ENCODE results near the gene PHC3. TPM values are rescaled to one million over a fixed set of nuclear protein-coding genes. Genes with fewer than 3 reads are reported as not detected.
"Not testable (repeated sequence)": the region's sequence is repeated elsewhere in the genome, so short reads cannot be mapped to it uniquely, and the experiment has no call there.

PHC3 gene
- total RNA-seq, 1 donor from 2014 or later = 32.9 TPM

DNA sequence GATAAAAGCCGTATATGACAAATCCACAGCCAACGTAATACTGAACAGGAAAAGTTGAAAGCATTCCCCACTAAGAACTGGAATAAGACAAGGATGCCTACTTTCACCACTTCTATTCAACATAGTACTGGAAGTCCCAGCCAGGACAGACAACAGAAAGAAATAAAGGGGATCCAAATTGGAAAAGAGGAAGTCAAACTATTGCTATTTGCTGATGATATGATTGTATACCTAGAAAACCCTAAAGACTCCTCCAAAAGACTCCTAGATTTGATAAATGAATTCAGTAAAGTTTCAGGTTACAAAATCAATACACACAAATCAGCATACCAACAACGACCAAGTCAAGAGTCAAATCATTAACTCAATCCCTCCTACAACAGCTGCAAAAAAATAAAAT is 14.2 kb upstream of the PHC3 start:
- H3K27ac ChIP-seq (ENCODE audit: low read depth, low read length); H3K27me3 ChIP-seq (ENCODE audit: control insufficient read depth in 3 of 3, insufficient read depth in 3 of 3, low read length in 3 of 3); H3K9ac ChIP-seq (ENCODE audit: low read depth in 1 of 3, low read length in 3 of 3); H3K4me1 ChIP-seq (ENCODE audit: control insufficient read depth in 3 of 3, insufficient read depth in 3 of 3, low read length in 3 of 3); H3K4me3 ChIP-seq (ENCODE audit: low read length in 3 of 3); H3K36me3 ChIP-seq (ENCODE audit: control insufficient read depth in 3 of 3, insufficient read depth in 3 of 3, low read length in 3 of 3); H3K9me3 ChIP-seq (ENCODE audit: control insufficient read depth in 3 of 3, low read length in 3 of 3): not testable (repeated sequence)

DNA sequence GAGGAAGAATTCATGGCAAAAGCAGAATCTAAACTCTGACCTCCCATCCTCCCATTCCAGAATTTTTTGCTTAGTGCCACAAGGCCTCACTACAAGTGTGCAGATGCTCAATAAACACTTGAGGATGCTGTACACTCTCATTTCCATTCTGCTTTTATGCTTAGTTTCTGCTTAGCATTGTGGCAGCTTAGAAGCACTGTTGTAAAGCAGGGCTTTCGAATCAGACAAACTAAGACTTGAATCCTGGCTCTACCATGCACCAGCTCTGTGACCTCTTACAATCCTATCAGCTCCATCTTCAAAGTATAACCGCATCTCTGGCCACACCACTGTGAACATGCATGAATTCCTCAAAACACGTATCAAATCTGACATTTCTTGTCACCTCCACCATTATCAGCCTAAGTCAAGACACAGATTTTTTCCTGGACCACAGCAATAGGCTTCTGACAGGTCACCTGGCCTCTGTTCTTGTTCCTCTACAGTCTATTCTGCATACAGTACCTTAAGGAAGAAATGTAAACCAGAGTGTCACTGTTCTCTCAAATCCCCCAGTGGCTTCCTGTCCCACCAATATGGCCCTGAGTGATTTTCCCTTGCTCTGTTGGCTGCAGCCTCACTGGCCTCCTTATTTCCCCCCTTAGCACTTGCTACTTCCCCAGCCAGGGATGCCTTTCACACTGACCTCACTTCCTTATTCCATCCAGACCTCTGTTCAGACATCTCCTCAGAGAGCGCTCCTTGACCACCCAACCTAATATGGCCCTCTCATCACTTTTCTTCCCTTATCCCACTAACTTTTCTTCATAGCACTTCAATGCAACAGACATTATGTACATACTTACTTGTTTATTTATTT is 8.1 kb upstream of the PHC3 start:
- Histone ChIP-seq H3K9ac (ENCODE audit: low read depth in 1 of 3, low read length in 3 of 3) (no peak overlapping the region), H3K4me3 (ENCODE audit: low read length in 3 of 3) (no peak overlapping the region), H3K4me1 (ENCODE audit: control insufficient read depth in 3 of 3, insufficient read depth in 3 of 3, low read length in 3 of 3) (no peaks in the 10 kb centered on the region), H3K27ac (ENCODE audit: low read depth, low read length) (no peak overlapping the region), H3K9me3 (ENCODE audit: control insufficient read depth in 3 of 3, low read length in 3 of 3) (no peaks in the 10 kb centered on the region), H3K36me3 (ENCODE audit: control insufficient read depth in 3 of 3, insufficient read depth in 3 of 3, low read length in 3 of 3) (no peaks in the 10 kb centered on the region), H3K27me3 (ENCODE audit: control insufficient read depth in 3 of 3, insufficient read depth in 3 of 3, low read length in 3 of 3) (no peaks in the 10 kb centered on the region)

DNA sequence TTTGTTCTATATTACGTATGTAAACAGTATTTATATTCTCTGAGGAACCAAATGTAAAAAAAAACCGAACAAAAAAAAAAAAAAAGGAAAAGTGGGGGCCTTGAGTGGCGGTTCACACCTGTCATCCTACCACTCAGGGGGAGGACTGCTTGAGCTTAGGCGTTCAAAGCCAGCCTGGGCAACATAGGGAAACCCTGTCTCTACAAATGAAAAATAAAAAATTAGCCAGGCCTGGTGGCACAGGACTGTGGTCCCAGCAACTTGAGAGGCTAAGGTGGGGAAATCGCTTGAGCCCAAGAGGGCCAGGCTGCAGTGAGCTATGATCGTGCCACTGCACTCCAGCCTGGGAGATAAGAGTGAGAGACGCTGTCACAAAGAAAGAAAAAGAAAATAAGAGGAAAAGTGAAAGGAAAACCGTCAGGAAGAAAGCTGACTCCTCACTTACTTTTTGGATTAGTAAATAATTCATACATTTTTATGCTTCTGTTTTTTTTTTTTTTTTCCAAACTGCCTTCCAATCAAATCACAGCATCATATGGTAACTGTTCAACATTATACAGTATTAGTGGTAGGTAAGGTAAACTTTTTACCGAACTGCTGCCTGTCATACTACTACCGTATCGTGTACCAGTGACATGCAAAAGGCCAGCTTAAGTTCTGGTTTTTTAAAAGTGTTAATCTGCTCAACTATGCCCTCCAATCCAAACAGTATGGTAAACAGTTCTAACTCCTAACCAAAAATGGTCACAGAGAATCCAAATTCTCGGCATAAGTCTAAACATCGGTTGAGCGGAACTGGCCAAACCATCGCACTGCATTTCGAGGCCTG is 1.2 kb downstream of the PHC3 start:
- H3K4me3 ChIP-seq (ENCODE audit: low read length in 3 of 3) = peak overlapping the region; percentile 87 to 96 (median 96)
- H3K9me3 ChIP-seq (ENCODE audit: control insufficient read depth in 3 of 3, low read length in 3 of 3) = no peaks in the 10 kb centered on the region
- peaks cover 8 to 26% (median 22%) of the 10 kb centered on the region in 3 donors for H3K36me3 ChIP-seq (ENCODE audit: control insufficient read depth in 3 of 3, insufficient read depth in 3 of 3, low read length in 3 of 3)
- no peaks in the 10 kb centered on the region for H3K27me3 ChIP-seq (ENCODE audit: control insufficient read depth in 3 of 3, insufficient read depth in 3 of 3, low read length in 3 of 3)
- peaks cover 5 to 11% (median 11%) of the 10 kb centered on the region in 3 donors for H3K4me1 ChIP-seq (ENCODE audit: control insufficient read depth in 3 of 3, insufficient read depth in 3 of 3, low read length in 3 of 3)
- H3K27ac ChIP-seq (ENCODE audit: low read depth, low read length) = peak overlapping the region; percentile 89
- peak overlapping the region; percentile 97 to 99 (median 98) for H3K9ac ChIP-seq (ENCODE audit: low read depth in 1 of 3, low read length in 3 of 3)

DNA sequence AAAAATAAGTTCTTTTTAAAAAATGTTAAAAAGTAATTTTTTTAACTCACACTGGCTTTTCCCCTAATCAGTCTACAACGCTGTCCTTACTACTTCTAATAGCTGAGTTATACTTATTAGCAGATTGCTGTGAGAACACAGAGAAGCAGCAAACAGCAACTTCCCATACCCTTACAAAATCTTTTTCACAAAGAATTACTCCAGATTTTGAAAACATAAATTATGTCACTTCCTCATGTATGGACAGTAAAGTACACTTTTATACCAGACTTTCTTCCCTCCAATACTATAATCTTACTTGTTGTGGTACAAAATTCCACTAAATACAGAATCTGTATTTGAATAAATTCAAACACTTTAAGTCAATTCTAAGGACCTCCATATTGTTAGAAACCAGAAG is 2.1 kb downstream of the PHC3 start:
- peaks cover 5 to 11% (median 11%) of the 10 kb centered on the region in 3 donors for H3K4me1 ChIP-seq (ENCODE audit: control insufficient read depth in 3 of 3, insufficient read depth in 3 of 3, low read length in 3 of 3)
- no peak overlapping the region for H3K27ac ChIP-seq (ENCODE audit: low read depth, low read length)
- H3K27me3 ChIP-seq (ENCODE audit: control insufficient read depth in 3 of 3, insufficient read depth in 3 of 3, low read length in 3 of 3) = no peaks in the 10 kb centered on the region
- peak overlapping the region in 1 of 3 donors; percentile 1 for H3K9ac ChIP-seq (ENCODE audit: low read depth in 1 of 3, low read length in 3 of 3)
- H3K4me3 ChIP-seq (ENCODE audit: low read length in 3 of 3) = peak overlapping the region in 1 of 3 donors; percentile 96
- H3K9me3 ChIP-seq (ENCODE audit: control insufficient read depth in 3 of 3, low read length in 3 of 3) = no peaks in the 10 kb centered on the region
- peaks cover 8 to 33% (median 29%) of the 10 kb centered on the region in 3 donors for H3K36me3 ChIP-seq (ENCODE audit: control insufficient read depth in 3 of 3, insufficient read depth in 3 of 3, low read length in 3 of 3)

DNA sequence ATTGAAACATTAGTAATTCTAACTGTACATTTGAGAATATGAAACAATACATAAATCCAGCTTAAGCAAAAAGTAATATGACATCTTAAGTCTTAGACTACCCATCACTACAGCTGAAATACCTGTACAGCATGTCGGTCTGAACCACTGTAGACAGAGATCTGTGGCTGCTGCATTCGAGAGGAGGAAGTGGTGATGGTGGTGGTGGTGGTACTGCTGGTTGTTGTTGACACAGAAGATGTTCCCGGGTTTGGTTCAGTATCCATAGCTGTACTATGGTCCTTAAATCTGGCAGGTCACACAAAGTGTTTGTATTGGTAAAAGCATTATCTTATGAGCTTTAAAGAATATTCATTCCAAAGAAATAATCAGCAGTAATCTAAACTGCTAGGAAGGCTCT is 2.9 kb downstream of the PHC3 start:
- Histone ChIP-seq H3K27me3 (ENCODE audit: control insufficient read depth in 3 of 3, insufficient read depth in 3 of 3, low read length in 3 of 3) (no peaks in the 10 kb centered on the region), H3K9ac (ENCODE audit: low read depth in 1 of 3, low read length in 3 of 3) (no peak overlapping the region), H3K9me3 (ENCODE audit: control insufficient read depth in 3 of 3, low read length in 3 of 3) (no peaks in the 10 kb centered on the region), H3K36me3 (ENCODE audit: control insufficient read depth in 3 of 3, insufficient read depth in 3 of 3, low read length in 3 of 3) (peaks cover 8 to 35% (median 30%) of the 10 kb centered on the region in 3 donors), H3K4me3 (ENCODE audit: low read length in 3 of 3) (no peak overlapping the region), H3K27ac (ENCODE audit: low read depth, low read length) (no peak overlapping the region), H3K4me1 (ENCODE audit: control insufficient read depth in 3 of 3, insufficient read depth in 3 of 3, low read length in 3 of 3) (peaks cover 5 to 11% (median 11%) of the 10 kb centered on the region in 3 donors)

DNA sequence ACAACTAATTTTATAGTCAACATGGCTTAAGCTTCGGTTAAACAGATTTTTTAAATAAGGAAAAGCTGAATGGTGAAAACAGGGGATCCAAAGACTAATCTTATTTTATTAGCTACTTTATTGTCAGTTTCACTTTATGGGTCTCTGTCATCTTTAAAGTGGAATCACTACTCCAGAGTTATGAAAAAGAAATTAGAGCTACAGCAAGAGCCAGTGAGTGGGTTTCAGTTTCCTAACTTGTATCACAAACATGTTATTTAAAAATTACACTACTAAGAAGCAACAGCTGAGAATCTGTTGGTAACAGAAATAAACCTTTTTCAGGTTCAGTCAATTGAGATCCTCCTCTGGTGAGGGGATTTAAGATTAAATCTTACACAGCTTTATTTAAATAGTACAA is 10.0 kb downstream of the PHC3 start:
- Histone ChIP-seq H3K4me1 (ENCODE audit: control insufficient read depth in 3 of 3, insufficient read depth in 3 of 3, low read length in 3 of 3) (no peaks in the 10 kb centered on the region), H3K4me3 (ENCODE audit: low read length in 3 of 3) (no peak overlapping the region), H3K36me3 (ENCODE audit: control insufficient read depth in 3 of 3, insufficient read depth in 3 of 3, low read length in 3 of 3) (peaks cover 10 to 51% (median 47%) of the 10 kb centered on the region in 3 donors), H3K9ac (ENCODE audit: low read depth in 1 of 3, low read length in 3 of 3) (no peak overlapping the region), H3K27me3 (ENCODE audit: control insufficient read depth in 3 of 3, insufficient read depth in 3 of 3, low read length in 3 of 3) (no peaks in the 10 kb centered on the region), H3K9me3 (ENCODE audit: control insufficient read depth in 3 of 3, low read length in 3 of 3) (no peaks in the 10 kb centered on the region), H3K27ac (ENCODE audit: low read depth, low read length) (no peak overlapping the region)

DNA sequence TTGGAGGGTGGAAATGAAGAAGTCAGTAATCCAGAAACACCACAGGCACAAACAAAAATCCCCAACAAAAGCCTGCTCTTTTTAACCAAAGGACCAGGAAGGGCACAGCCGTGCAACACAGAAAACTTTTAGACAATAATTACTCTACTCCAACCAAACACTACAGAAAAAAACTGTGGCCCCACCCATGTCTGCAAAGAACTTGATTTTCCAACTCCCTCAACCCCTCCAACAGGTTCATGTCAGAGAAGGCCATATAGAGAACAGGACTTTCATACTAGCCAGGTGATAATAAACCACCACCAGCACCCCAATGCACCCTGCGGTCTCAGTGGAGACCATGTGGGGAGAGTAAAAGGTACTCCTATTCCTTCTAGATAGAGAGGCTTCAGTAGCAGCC is 16.8 kb downstream of the PHC3 start:
- Histone ChIP-seq H3K36me3 (ENCODE audit: control insufficient read depth in 3 of 3, insufficient read depth in 3 of 3, low read length in 3 of 3) (peaks cover 5 to 18% (median 18%) of the 10 kb centered on the region in 3 donors), H3K27me3 (ENCODE audit: control insufficient read depth in 3 of 3, insufficient read depth in 3 of 3, low read length in 3 of 3) (no peaks in the 10 kb centered on the region), H3K27ac (ENCODE audit: low read depth, low read length) (no peak overlapping the region), H3K9ac (ENCODE audit: low read depth in 1 of 3, low read length in 3 of 3) (no peak overlapping the region), H3K4me1 (ENCODE audit: control insufficient read depth in 3 of 3, insufficient read depth in 3 of 3, low read length in 3 of 3) (peaks cover 3 to 5% (median 4%) of the 10 kb centered on the region in 3 donors), H3K4me3 (ENCODE audit: low read length in 3 of 3) (no peak overlapping the region), H3K9me3 (ENCODE audit: control insufficient read depth in 3 of 3, low read length in 3 of 3) (no peaks in the 10 kb centered on the region)

DNA sequence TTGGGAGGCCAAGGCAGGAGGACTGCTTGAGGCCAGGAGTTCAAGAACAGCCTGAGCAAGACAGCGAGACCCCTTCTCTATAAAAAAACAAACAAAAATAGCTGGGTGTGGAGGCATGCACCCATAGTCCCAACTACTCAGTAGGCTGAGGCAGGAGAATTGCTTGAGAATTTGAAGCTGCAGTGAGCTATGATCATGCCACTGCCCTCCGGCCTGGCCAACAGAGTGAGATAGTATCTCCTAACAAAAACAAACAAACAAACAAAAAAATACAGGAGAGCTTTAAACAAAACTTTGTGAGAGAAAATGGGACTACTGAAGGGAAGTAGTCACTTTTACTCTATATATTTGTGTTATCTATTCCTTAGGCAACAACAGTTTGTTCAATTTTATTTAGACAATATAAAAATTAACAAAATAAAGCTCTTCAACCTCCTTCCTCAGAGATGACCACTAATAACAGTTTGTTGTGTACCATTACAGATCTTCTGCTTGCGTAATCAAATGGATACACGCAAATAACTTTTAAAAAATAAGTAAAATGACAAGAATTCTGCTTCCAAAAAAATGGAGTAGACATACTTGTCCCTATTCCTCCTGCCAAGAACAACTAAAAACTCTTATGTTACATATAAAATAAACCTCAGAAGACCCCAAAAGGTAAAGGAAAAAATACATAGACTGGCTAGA is 17.4 kb downstream of the PHC3 start:
- no peak overlapping the region for H3K4me3 ChIP-seq (ENCODE audit: low read length in 3 of 3)
- no peaks in the 10 kb centered on the region for H3K9me3 ChIP-seq (ENCODE audit: control insufficient read depth in 3 of 3, low read length in 3 of 3)
- peaks cover 5 to 18% (median 14%) of the 10 kb centered on the region in 3 donors for H3K36me3 ChIP-seq (ENCODE audit: control insufficient read depth in 3 of 3, insufficient read depth in 3 of 3, low read length in 3 of 3)
- no peaks in the 10 kb centered on the region for H3K27me3 ChIP-seq (ENCODE audit: control insufficient read depth in 3 of 3, insufficient read depth in 3 of 3, low read length in 3 of 3)
- H3K27ac ChIP-seq (ENCODE audit: low read depth, low read length) = no peak overlapping the region
- no peak overlapping the region for H3K9ac ChIP-seq (ENCODE audit: low read depth in 1 of 3, low read length in 3 of 3)
- peaks cover 3 to 5% (median 4%) of the 10 kb centered on the region in 3 donors for H3K4me1 ChIP-seq (ENCODE audit: control insufficient read depth in 3 of 3, insufficient read depth in 3 of 3, low read length in 3 of 3)

DNA sequence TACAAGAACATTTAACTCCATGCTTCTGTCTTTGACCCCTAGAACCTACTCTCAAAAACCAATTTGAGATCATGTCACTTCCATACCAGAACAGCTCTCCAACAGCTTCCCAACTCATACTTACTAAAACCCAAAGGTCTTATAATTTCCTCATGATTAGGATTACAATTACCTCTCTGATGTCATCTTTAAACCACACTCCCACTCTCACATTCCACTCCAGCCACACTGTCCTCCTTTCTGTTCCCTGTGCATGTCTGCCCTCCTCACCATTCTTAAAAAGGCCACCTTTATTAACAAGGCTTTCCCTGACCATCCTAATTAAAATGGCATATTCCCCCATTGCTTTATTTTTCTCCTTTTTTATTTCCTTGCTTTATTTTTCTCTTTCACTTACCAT is 18.9 kb downstream of the PHC3 start:
- peaks cover 3 to 5% (median 4%) of the 10 kb centered on the region in 3 donors for H3K4me1 ChIP-seq (ENCODE audit: control insufficient read depth in 3 of 3, insufficient read depth in 3 of 3, low read length in 3 of 3)
- H3K4me3 ChIP-seq (ENCODE audit: low read length in 3 of 3) = no peak overlapping the region

More for the DNA sequence above, 18.9 kb downstream of the PHC3 start:
- peaks cover 5 to 13% (median 8%) of the 10 kb centered on the region in 3 donors for H3K36me3 ChIP-seq (ENCODE audit: control insufficient read depth in 3 of 3, insufficient read depth in 3 of 3, low read length in 3 of 3)
- no peaks in the 10 kb centered on the region for H3K27me3 ChIP-seq (ENCODE audit: control insufficient read depth in 3 of 3, insufficient read depth in 3 of 3, low read length in 3 of 3)
- H3K9ac ChIP-seq (ENCODE audit: low read depth in 1 of 3, low read length in 3 of 3) = no peak overlapping the region
- H3K27ac ChIP-seq (ENCODE audit: low read depth, low read length) = no peak overlapping the region
- H3K9me3 ChIP-seq (ENCODE audit: control insufficient read depth in 3 of 3, low read length in 3 of 3) = no peaks in the 10 kb centered on the region
